Activated CD4-positive, alpha-beta T cell treated with anti-CD3 and anti-CD28 coated beads, Interleukin-2, amount 10 ng/mL, durations not matched to agents 7 days and 5 days (primary cell): ENCODE measurements around the gene AZIN2. TPM values are rescaled to one million over a fixed set of nuclear protein-coding genes. Genes with fewer than 3 reads are reported as not detected.
"Not testable (repeated sequence)": the region's sequence is repeated elsewhere in the genome, so short reads cannot be mapped to it uniquely, and the experiment has no call there.

Source experiments
- CTCF ChIA-PET: fragments of 350-600 bp; sonication (Branson Sonifier 250); formaldehyde crosslinking; loops from one replicate; lab custom pipeline; 2021; ENCODE audit warnings: antibody characterized with exemption; lab: Charles Lee
- POLR2A ChIA-PET: fragments of 350-600 bp; sonication (Branson Sonifier 250); formaldehyde crosslinking; loops from one replicate; lab custom pipeline; 2021; ENCODE audit warnings: antibody characterized with exemption; lab: Charles Lee
- DNase-seq: peaks from one replicate; pipeline ENCODE4 v3.0.0-alpha.2; 2020
- H3K27ac Mint-ChIP-seq: one replicate; pipeline ENCODE4 v1.8.0; 2021; ENCODE audit warnings: mild to moderate bottlenecking, moderate library complexity, mixed read lengths
- H3K27me3 Mint-ChIP-seq: one replicate; pipeline ENCODE4 v1.8.0; 2021; ENCODE audit warnings: mixed read lengths
- H3K36me3 Mint-ChIP-seq: one replicate; pipeline ENCODE4 v1.8.0; 2021; ENCODE audit warnings: low read depth, mixed read lengths
- H3K4me1 Mint-ChIP-seq: one replicate; pipeline ENCODE4 v1.8.0; 2021; ENCODE audit warnings: mixed read lengths
- H3K4me3 Mint-ChIP-seq: one replicate; pipeline ENCODE4 v1.8.0; 2021; ENCODE audit warnings: mild to moderate bottlenecking, moderate library complexity, mixed read lengths
- H3K9me3 Mint-ChIP-seq: one replicate; pipeline ENCODE4 v1.8.0; 2021; ENCODE audit warnings: mixed read lengths
- total RNA-seq, 2 experiments: library from RNA; stranded (reverse); gene quantifications; one replicate each; pipeline ENCODE4 v1.2.3, GENCODE V29; 2021

Gene AZIN2
- total RNA-seq, 2 experiments from 2014 or later = 4.1 to 5.5 TPM

DNA sequence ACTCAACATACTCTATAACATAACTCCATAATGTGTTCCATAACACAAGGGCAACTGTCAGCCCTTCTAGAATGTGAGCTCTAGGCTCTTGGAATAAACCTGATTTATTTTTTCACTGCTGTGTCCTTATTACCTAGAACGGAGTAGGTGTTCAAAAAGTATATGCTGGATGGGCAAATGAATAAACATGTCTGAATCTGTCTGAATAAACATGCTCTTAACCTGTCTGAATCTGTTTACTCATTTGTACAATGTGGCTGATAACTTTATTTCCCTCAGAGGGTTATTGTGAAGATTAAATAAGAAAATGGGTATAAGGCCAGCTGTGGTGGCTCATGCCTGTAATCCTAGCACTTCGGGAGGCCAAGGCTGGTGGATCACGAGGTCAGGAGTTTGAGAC, 42.3 kb downstream of the AZIN2 start:
- no peak for DNase-seq
- Mint-ChIP-seq H3K9me3 (no peaks in the 10 kb centered on the region), H3K27me3 (no peaks in the 10 kb centered on the region), H3K36me3 (peaks cover 17% of the 10 kb centered on the region), H3K4me1 (peaks cover 19% of the 10 kb centered on the region), H3K4me3 (no peak overlapping the region), H3K27ac (no peak overlapping the region)
- ChIA-PET POLR2A (no interaction called here), CTCF (interaction anchor here (0.9 to 1.5 kb wide), 2 partner anchors 10 to 24 kb away, joined by 3 to 5 read pairs; no protein-coding TSS in a partner anchor)

DNA sequence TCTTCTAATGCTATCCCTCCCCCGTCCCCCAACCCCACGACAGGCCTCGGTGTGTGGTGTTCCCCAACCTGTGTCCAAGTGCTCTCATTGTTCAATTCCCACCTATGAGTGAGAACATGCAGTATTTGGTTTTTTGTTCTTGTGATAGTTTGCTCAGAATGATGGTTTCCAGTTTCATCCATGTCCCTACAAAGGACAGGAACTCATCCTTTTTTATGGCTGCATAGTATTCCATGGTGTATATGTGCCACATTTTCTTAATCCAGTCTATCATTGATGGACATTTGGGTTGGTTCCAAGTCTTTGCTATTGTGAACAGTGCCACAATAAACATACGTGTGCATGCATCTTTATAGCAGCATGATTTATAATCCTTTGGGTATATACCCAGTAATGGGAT, 43.7 kb downstream of the AZIN2 start:
- ChIA-PET CTCF (interaction anchor here (1.1 to 3.7 kb wide), 3 partner anchors 9 to 128 kb away, joined by 3 to 63 read pairs (median 5); no protein-coding TSS in a partner anchor), POLR2A (interaction anchor here (0.6 kb wide), 1 partner anchor 41 kb away, joined by 6 read pairs; no protein-coding TSS in a partner anchor)
- not testable (repeated sequence) for H3K9me3 Mint-ChIP-seq, DNase-seq, H3K4me3 Mint-ChIP-seq, H3K27ac Mint-ChIP-seq, H3K27me3 Mint-ChIP-seq
- Mint-ChIP-seq H3K4me1 (peaks cover 32% of the 10 kb centered on the region), H3K36me3 (peaks cover 22% of the 10 kb centered on the region)

DNA sequence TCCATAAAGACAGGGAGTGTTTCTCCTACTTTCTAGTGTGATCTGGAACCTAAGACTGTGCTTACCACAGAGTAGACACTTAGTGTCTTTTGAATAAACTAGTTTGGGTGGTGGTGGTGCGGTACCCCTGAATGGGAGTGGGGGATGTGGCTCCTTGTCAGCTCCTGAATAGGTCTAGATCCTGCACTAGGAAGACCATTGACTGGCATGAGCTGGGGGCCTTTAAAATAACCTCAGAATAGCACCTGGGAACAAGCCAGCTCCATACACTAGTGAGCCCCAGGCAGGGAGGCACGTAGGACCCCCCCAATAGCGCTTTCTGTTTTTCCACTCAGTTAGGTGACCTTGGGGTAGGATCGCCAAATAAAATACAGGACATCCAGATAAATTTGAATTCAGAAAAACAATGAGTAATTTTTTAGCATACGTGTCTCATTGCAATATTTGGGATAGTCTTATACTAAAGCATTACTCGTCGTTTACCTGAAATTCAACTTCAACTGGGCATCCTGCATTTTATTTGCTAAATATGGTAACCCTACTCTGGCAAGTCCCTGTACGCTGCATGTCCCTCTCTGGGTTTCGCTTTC, 45.6 kb downstream of the AZIN2 start:
- POLR2A ChIA-PET = interaction anchor here (0.7 to 1.4 kb wide), 6 partner anchors 10 to 146 kb away, joined by 3 to 7 read pairs (median 4); partner anchors contain the start of genes AZIN2 and TRIM62
- Mint-ChIP-seq H3K4me1 (peaks cover 44% of the 10 kb centered on the region), H3K9me3 (no peaks in the 10 kb centered on the region), H3K4me3 (peak overlapping the region; percentile 88), H3K27ac (peak overlapping the region; percentile 96), H3K36me3 (peaks cover 22% of the 10 kb centered on the region), H3K27me3 (no peaks in the 10 kb centered on the region)
- CTCF ChIA-PET = interaction anchor here (0.6 to 3.7 kb wide), 48 partner anchors 8 to 1616 kb away, joined by 3 to 63 read pairs (median 4); partner anchors contain the start of genes HPCA, RNF19B and TRIM62
- DNase-seq = no peak

DNA sequence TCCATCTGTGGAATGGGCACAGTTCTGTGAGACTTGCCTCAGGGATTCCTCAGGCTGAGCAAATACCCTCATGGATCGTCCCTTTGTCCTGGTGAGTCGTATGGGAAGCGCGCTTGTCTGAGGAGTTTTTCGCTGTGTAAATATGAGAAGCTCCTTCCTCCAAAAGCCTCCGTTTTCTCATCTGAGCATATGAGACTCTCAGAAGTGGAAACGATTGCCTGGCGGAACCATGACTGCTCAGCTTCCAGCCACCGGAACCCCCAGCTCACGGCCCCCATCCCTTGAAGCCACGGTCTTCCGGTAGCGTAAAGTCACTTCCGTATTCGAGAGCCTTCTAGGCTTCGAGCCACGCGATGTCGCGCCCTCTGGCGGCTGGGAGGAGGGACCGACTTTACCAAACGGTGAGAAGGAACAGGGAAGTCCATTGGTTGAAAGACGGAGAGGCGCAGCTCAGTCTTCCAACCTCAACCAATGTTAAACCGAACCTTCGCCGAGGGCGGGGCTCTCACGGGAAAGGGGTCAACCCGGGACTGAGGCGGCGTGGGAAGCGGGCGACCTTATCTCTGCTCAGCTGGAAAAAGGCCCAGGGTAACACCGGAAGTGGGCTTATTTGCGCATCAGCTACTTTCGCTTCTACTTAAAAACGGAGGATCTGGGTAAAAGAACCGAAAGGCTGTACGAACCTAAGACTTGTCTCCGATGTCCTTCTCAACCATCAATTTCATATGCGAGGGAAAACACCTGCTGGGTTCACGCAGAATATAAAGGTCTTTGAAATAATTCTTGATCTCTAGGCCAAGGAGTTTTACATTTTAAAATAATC, 46.3 kb downstream of the AZIN2 start:
- Mint-ChIP-seq H3K4me1 (peaks cover 44% of the 10 kb centered on the region), H3K36me3 (peaks cover 22% of the 10 kb centered on the region), H3K27me3 (no peaks in the 10 kb centered on the region), H3K9me3 (no peaks in the 10 kb centered on the region), H3K4me3 (peak overlapping the region; percentile 88), H3K27ac (peak overlapping the region; percentile 96)
- DNase-seq = peak; percentile 99
- ChIA-PET CTCF (interaction anchor here (0.5 to 3.7 kb wide), 59 partner anchors 8 to 1617 kb away, joined by 3 to 63 read pairs (median 4); partner anchors contain the start of genes HPCA, RNF19B and TRIM62), POLR2A (interaction anchor here (0.7 to 1.4 kb wide), 7 partner anchors 10 to 146 kb away, joined by 3 to 7 read pairs (median 4); partner anchors contain the start of genes AZIN2 and TRIM62)

DNA sequence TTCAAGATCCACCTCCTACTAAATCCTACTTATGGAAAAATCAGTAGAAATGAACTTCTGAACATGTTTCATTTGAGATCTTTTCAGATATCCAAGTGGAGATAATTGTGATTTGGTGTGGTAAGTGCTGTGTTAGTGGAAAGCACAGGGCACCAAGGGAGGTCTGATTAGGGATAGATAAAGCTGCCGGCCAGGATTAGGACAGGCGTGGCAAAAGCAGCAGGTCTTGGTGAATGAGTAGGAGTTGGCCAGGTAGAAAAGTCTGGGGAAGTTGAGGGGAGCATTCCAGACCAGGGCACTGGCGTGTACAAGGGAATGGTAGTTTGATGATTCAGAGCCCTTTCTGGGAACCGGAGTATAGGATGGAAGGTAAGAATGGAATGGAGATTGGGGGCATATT, 47.8 kb downstream of the AZIN2 start:
- peaks cover 46% of the 10 kb centered on the region for H3K4me1 Mint-ChIP-seq
- POLR2A ChIA-PET = no interaction called here
- H3K4me3 Mint-ChIP-seq = peak overlapping the region; percentile 88

DNA sequence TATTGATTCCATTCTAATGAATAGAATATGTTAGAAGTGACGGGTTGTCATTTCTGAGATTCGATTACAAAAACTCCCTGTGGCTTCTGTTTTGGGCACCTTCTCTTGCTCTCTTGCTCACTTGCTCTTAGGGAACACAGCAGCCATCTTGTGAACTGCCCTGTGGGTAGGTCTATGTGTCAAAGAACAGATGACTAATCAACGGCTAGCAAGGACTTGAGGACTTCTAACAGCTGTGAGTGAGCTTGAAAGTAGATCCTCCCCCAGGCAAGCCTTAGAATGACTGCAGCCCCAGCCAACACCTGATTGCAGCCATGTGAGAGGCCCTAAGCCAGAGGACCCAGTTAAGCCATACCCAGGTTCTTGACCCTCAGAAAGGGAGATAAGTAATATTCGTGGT, 49.3 kb downstream of the AZIN2 start:
- no peaks in the 10 kb centered on the region for H3K27me3 Mint-ChIP-seq
- DNase-seq = no peak
- POLR2A ChIA-PET = interaction anchor here (0.5 kb wide), 1 partner anchor 106 kb away, joined by 17 read pairs; no protein-coding TSS in a partner anchor
- H3K36me3 Mint-ChIP-seq = peaks cover 14% of the 10 kb centered on the region
- no peaks in the 10 kb centered on the region for H3K9me3 Mint-ChIP-seq
- H3K4me3 Mint-ChIP-seq = no peak overlapping the region
- no peak overlapping the region for H3K27ac Mint-ChIP-seq
- H3K4me1 Mint-ChIP-seq = peaks cover 42% of the 10 kb centered on the region
- CTCF ChIA-PET = interaction anchor here (0.6 to 1.1 kb wide), 2 partner anchors 31 to 204 kb away, joined by 3 to 4 read pairs; no protein-coding TSS in a partner anchor

More for the DNA sequence above, 47.8 kb downstream of the AZIN2 start:
- H3K9me3 Mint-ChIP-seq = no peaks in the 10 kb centered on the region
- no peak for DNase-seq
- H3K27me3 Mint-ChIP-seq = no peaks in the 10 kb centered on the region
- peaks cover 22% of the 10 kb centered on the region for H3K36me3 Mint-ChIP-seq
- CTCF ChIA-PET = interaction anchor here (1.2 kb wide), 1 partner anchor 268 kb away, joined by 3 read pairs; no protein-coding TSS in a partner anchor
- H3K27ac Mint-ChIP-seq = peak overlapping the region; percentile 96

DNA sequence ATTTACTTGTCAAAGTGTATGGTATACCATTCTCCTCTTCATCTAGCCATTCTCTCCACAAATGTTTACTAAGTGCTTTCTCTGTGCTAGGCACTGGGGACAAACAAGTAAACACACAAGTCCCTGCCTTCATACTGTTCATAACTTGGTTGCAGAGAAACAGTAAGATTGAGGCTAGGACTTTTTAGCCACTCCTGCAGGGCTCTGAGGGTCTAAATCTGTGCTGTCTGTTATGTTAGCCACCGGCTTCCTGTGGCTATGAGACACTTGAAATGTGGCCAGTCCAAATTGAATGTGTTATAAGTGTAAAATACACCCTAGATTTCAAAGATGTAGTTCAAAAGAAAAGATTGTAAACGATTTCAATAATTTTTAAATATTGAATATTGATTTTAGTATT, 50.2 kb downstream of the AZIN2 start:
- Mint-ChIP-seq H3K36me3 (peaks cover 6% of the 10 kb centered on the region), H3K4me1 (peaks cover 35% of the 10 kb centered on the region), H3K4me3 (no peak overlapping the region), H3K9me3 (no peaks in the 10 kb centered on the region), H3K27ac (no peak overlapping the region), H3K27me3 (no peaks in the 10 kb centered on the region)
- no peak for DNase-seq
- POLR2A ChIA-PET = no interaction called here
- CTCF ChIA-PET = no interaction called here

DNA sequence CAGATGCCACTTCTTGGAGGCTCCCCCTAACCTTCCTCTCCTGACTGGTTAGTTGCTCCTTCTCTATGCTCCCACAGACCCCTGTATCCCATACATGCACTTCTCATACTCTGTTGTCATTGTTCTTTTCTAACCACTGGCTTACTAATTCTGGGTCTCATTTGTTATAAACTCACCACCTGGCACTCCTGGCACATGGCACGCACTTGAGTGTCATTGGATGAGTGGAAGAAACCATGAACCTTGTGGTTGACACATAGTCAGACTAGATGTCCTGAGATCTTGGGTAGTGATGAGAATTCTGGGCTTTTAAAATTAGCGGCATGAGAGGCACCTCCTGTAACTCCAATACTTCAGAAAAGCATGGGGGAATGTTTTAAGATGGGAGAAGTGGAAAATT, 51.6 kb downstream of the AZIN2 start:
- no peak for DNase-seq
- no peak overlapping the region for H3K4me3 Mint-ChIP-seq
- POLR2A ChIA-PET = no interaction called here
- no peak overlapping the region for H3K27ac Mint-ChIP-seq
- peaks cover 33% of the 10 kb centered on the region for H3K4me1 Mint-ChIP-seq
- H3K9me3 Mint-ChIP-seq = no peaks in the 10 kb centered on the region
- no peaks in the 10 kb centered on the region for H3K27me3 Mint-ChIP-seq
- peaks cover 6% of the 10 kb centered on the region for H3K36me3 Mint-ChIP-seq
- CTCF ChIA-PET = no interaction called here

DNA sequence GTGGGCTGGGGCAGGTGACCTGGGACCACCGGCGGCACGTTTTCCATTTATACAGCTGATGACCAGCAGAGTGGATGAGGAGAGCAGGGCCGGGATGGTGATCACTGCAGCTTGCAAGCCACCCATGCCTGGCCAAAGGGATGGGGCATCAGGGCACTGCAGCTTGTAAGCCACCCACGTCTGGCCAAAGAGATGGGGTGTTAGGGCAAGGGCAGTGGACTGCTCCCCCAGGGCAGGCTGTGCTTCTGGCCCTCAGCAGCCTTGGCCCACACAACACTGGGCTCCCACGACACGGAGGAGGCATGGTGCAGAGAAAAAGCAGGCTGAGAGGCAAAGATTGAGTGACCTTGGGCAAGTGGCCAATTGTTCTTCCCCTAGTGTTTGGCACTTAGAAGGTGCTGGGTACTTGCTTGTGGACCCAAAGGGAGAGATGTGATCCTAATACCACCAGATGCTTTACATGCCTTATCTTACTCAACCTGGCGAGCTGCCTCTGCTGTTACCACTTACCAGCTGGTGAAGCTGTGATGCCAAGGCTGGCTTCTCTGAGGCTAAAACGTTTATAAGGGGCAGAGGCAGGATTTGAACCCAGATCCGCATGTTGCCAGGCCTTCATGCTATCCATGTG, 52.6 kb downstream of the AZIN2 start:
- H3K4me3 Mint-ChIP-seq = no peak overlapping the region
- no peaks in the 10 kb centered on the region for H3K27me3 Mint-ChIP-seq
- DNase-seq = no peak
- H3K9me3 Mint-ChIP-seq = no peaks in the 10 kb centered on the region
- peaks cover 27% of the 10 kb centered on the region for H3K4me1 Mint-ChIP-seq
- H3K36me3 Mint-ChIP-seq = peaks cover 4% of the 10 kb centered on the region
- POLR2A ChIA-PET = no interaction called here
- CTCF ChIA-PET = interaction anchor here (1.0 to 1.1 kb wide), 2 partner anchors 12 to 33 kb away, joined by 3 read pairs; no protein-coding TSS in a partner anchor
- H3K27ac Mint-ChIP-seq = no peak overlapping the region

DNA sequence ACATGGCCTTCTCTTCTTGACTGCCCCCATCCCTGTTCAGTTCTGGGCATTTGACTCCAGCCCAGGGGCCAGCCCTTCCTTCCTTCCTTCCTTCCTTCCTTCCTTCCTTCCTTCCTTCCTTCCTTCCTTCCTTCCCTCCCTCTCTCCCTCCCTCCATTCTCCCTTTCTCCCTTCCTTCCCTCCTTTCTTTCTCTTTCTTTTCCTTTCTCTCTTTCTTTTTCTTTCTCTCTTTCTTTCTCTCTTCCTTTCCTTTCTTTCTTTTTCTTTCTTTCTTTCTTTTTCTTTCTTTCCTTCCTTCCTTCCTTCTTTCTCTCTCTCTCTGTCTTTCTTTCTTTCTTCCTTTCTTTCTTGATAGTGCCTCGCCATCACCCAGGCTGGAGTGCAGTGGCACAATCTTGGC, 55.1 kb downstream of the AZIN2 start:
- POLR2A ChIA-PET, H3K4me3 Mint-ChIP-seq, H3K27me3 Mint-ChIP-seq, H3K9me3 Mint-ChIP-seq, DNase-seq, H3K36me3 Mint-ChIP-seq: not testable (repeated sequence)
- peaks cover 13% of the 10 kb centered on the region for H3K4me1 Mint-ChIP-seq
- CTCF ChIA-PET = interaction anchor here (1.3 to 1.8 kb wide), 2 partner anchors 9 to 350 kb away, joined by 3 to 5 read pairs; no protein-coding TSS in a partner anchor
- peak overlapping the region; percentile 58 for H3K27ac Mint-ChIP-seq

DNA sequence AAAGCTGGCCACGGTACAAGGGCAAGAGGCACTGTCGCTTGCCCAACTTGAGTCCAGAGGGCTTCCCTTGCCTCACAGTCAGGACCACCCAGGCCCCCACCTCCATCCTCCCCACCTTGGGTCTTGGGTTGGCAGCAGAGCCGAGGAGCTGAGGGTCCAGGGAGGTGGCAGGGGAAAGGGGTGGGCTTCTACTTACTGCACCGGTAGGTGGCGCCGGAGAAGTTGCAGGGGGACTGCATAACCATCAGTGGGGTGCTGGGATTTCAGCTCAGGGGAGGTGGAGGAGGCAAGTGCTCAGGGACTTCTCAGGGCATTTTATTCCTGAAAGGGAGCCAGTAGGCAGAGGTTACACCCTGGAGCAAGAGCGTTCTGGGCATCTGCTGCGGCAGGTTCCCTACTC, 56.8 kb downstream of the AZIN2 start:
- Mint-ChIP-seq H3K4me3 (no peak overlapping the region), H3K4me1 (peaks cover 12% of the 10 kb centered on the region), H3K27me3 (no peaks in the 10 kb centered on the region), H3K27ac (no peak overlapping the region), H3K36me3 (no peaks in the 10 kb centered on the region), H3K9me3 (no peaks in the 10 kb centered on the region)
- peak; percentile 36 for DNase-seq
- ChIA-PET POLR2A (no interaction called here), CTCF (interaction anchor here (0.7 to 2.8 kb wide), 4 partner anchors 9 to 258 kb away, joined by 3 to 12 read pairs (median 5); no protein-coding TSS in a partner anchor)
